Dedifferentiated amniotic fluid mesenchymal stem cell (primary cell): Measurements from ENCODE around the gene KCNIP1.

Source experiments
- DNase-seq: peaks from one replicate; pipeline ENCODE4 v3.0.0-alpha.2; 2016; ENCODE audit errors: extremely low spot score

The KCNIP1 gene

GRCh38 chr5:170781946-170782345 lies 278.1 kb downstream of the KCNIP1 start:
- DNase-seq = no peak

- DNase-seq = no peak
These were observed 278.6 kb downstream of the KCNIP1 start for GRCh38 chr5:170782438-170782837.

- no peak for DNase-seq
These were observed 279.9 kb downstream of the KCNIP1 start, which contains the start of gene GABRP for GRCh38 chr5:170783498-170784247. GABRP (plus strand) TSS chr5:170783725; CDS start chr5:170788616, 4,891 bp downstream.

- no peak for DNase-seq
These were observed 281.6 kb downstream of the KCNIP1 start for GRCh38 chr5:170785416-170785815.
